SKM-1 treated with dmso at 0.1 percent for 144 hours (cell line): ENCODE data around the gene SMCHD1.
"Not testable (repeated sequence)": the region's sequence is repeated elsewhere in the genome, so short reads cannot be mapped to it uniquely, and the experiment has no call there.

ENCODE experiments used
- DNase-seq: peaks from one replicate; lab custom pipeline; 2025; ENCODE audit not compliant: unreplicated experiment; lab: John Stamatoyannopoulos, UW

SMCHD1 gene

GRCh38 chr18:2850816-2851215 is 195.3 kb downstream of the SMCHD1 start:
- no peak for DNase-seq

- DNase-seq: no peak
Observed at GRCh38 chr18:2851771-2852170, 196.2 kb downstream of the SMCHD1 start.

- DNase-seq: not testable (repeated sequence)
Observed at GRCh38 chr18:2852460-2852859, 196.9 kb downstream of the SMCHD1 start.

GRCh38 chr18:2853173-2853925 is 197.8 kb downstream of the SMCHD1 start:
- no peak for DNase-seq

GRCh38 chr18:2853926-2854664 is 198.6 kb downstream of the SMCHD1 start:
- no peak for DNase-seq
